Memory B cell (primary cell): ENCODE results near the gene TPRA1.

Source experiments
- ATAC-seq: fragments of 150-1000 bp; cut with Tn5 transposase; 2 replicates; pipeline ENCODE4 v1.10.0; 2021; ENCODE audit warnings: low read depth, mild to moderate bottlenecking, moderate library complexity
- DNase-seq, 2 donors: peaks; one replicate each; pipeline ENCODE4 v3.0.0; 2022; ENCODE audit warnings: low spot score in 2 of 2
- H3K27ac Mint-ChIP-seq: one replicate; pipeline ENCODE4 v1.8.0; 2022; ENCODE audit warnings: mild to moderate bottlenecking, moderate library complexity, mixed read lengths
- H3K27me3 Mint-ChIP-seq: one replicate; pipeline ENCODE4 v1.8.0; 2022; ENCODE audit warnings: mixed read lengths
- H3K36me3 Mint-ChIP-seq: one replicate; pipeline ENCODE4 v1.8.0; 2022; ENCODE audit warnings: mild to moderate bottlenecking, mixed read lengths
- H3K4me1 Mint-ChIP-seq: one replicate; pipeline ENCODE4 v1.8.0; 2022; ENCODE audit warnings: mixed read lengths
- H3K4me3 Mint-ChIP-seq: one replicate; pipeline ENCODE4 v1.8.0; 2022; ENCODE audit warnings: mild to moderate bottlenecking, moderate library complexity, mixed read lengths
- H3K9me3 Mint-ChIP-seq: one replicate; pipeline ENCODE4 v1.8.0; 2022; ENCODE audit warnings: mixed read lengths

The TPRA1 gene

GRCh38 chr3:127590593-127591465 is at the start of gene TPRA1:
TPRA1 (minus strand) TSS chr3:127590733; CDS start chr3:127580146, 10,587 bp downstream.
- no peaks in the 10 kb centered on the region for H3K9me3 Mint-ChIP-seq
- no peaks in the 10 kb centered on the region for H3K27me3 Mint-ChIP-seq
- H3K4me3 Mint-ChIP-seq = peak within 1 kb of the TSS; percentile 93
- peak; percentile 67 to 70 for DNase-seq
- peak; percentile 80 for ATAC-seq
- peaks cover 21% of the 10 kb centered on the region for H3K4me1 Mint-ChIP-seq
- no peaks in the 10 kb centered on the region for H3K36me3 Mint-ChIP-seq
- peak within 1 kb of the TSS; percentile 76 for H3K27ac Mint-ChIP-seq

GRCh38 chr3:127640042-127640355 is 49.5 kb upstream of the TPRA1 start:
- Mint-ChIP-seq H3K27ac (no peak overlapping the region), H3K9me3 (no peaks in the 10 kb centered on the region)
- ATAC-seq = no peak

GRCh38 chr3:127639173-127640041 is 48.9 kb upstream of the TPRA1 start:
- Mint-ChIP-seq H3K9me3 (no peaks in the 10 kb centered on the region), H3K27ac (no peak overlapping the region), H3K27me3 (peaks cover 3% of the 10 kb centered on the region), H3K4me3 (no peak overlapping the region), H3K4me1 (peaks cover 3% of the 10 kb centered on the region), H3K36me3 (no peaks in the 10 kb centered on the region)
- no peak for ATAC-seq
- no peak for DNase-seq

More at GRCh38 chr3:127640042-127640355, 49.5 kb upstream of the TPRA1 start:
- Mint-ChIP-seq H3K4me1 (peaks cover 5% of the 10 kb centered on the region), H3K27me3 (peaks cover under 1% of the 10 kb centered on the region), H3K36me3 (no peaks in the 10 kb centered on the region), H3K4me3 (no peak overlapping the region)
- no peak for DNase-seq

GRCh38 chr3:127637971-127638370 is 47.4 kb upstream of the TPRA1 start:
- Mint-ChIP-seq H3K9me3 (no peaks in the 10 kb centered on the region), H3K36me3 (no peaks in the 10 kb centered on the region), H3K4me3 (no peak overlapping the region), H3K4me1 (peaks cover 2% of the 10 kb centered on the region), H3K27ac (no peak overlapping the region), H3K27me3 (peaks cover 5% of the 10 kb centered on the region)
- no peak for ATAC-seq
- DNase-seq = no peak

- no peak for ATAC-seq
- Mint-ChIP-seq H3K27me3 (peaks cover 5% of the 10 kb centered on the region), H3K4me3 (no peak overlapping the region), H3K36me3 (no peaks in the 10 kb centered on the region), H3K4me1 (peaks cover 2% of the 10 kb centered on the region), H3K27ac (no peak overlapping the region), H3K9me3 (no peaks in the 10 kb centered on the region)
- DNase-seq = no peak
Observed at GRCh38 chr3:127637546-127637945, 47.0 kb upstream of the TPRA1 start.

- no peak for DNase-seq
- Mint-ChIP-seq H3K9me3 (no peaks in the 10 kb centered on the region), H3K4me3 (no peak overlapping the region), H3K36me3 (peaks cover 1% of the 10 kb centered on the region), H3K27ac (no peak overlapping the region), H3K27me3 (peaks cover 13% of the 10 kb centered on the region), H3K4me1 (peaks cover 13% of the 10 kb centered on the region)
- no peak for ATAC-seq
Observed at GRCh38 chr3:127634653-127635052, 44.1 kb upstream of the TPRA1 start.

- H3K4me1 Mint-ChIP-seq = peaks cover 16% of the 10 kb centered on the region
- H3K9me3 Mint-ChIP-seq = no peaks in the 10 kb centered on the region
- H3K4me3 Mint-ChIP-seq = no peak overlapping the region
- H3K27me3 Mint-ChIP-seq = peaks cover 13% of the 10 kb centered on the region
- ATAC-seq (no peak), DNase-seq (no peak)
- H3K27ac Mint-ChIP-seq = no peak overlapping the region
- peaks cover 1% of the 10 kb centered on the region for H3K36me3 Mint-ChIP-seq
Observed at GRCh38 chr3:127632035-127632820, 41.7 kb upstream of the TPRA1 start.

- Mint-ChIP-seq H3K4me3 (no peak overlapping the region), H3K27me3 (peaks cover 13% of the 10 kb centered on the region), H3K9me3 (no peaks in the 10 kb centered on the region), H3K36me3 (peaks cover 1% of the 10 kb centered on the region), H3K4me1 (peaks cover 21% of the 10 kb centered on the region), H3K27ac (no peak overlapping the region)
- no peak for ATAC-seq
- no peak for DNase-seq
Observed at GRCh38 chr3:127630811-127631714, 40.5 kb upstream of the TPRA1 start.

GRCh38 chr3:127629467-127630403 is 39.2 kb upstream of the TPRA1 start:
- peak overlapping the region; percentile 58 for H3K27ac Mint-ChIP-seq
- ATAC-seq (peak; percentile 78), DNase-seq (peak; percentile 28 to 45)
- H3K4me3 Mint-ChIP-seq = peak overlapping the region; percentile 80
- no peaks in the 10 kb centered on the region for H3K9me3 Mint-ChIP-seq
- H3K36me3 Mint-ChIP-seq = peaks cover 1% of the 10 kb centered on the region
- peaks cover 21% of the 10 kb centered on the region for H3K4me1 Mint-ChIP-seq
- H3K27me3 Mint-ChIP-seq = peaks cover 10% of the 10 kb centered on the region

GRCh38 chr3:127628788-127629466 is 38.4 kb upstream of the TPRA1 start, which contains the start of gene PODXL2:
PODXL2 (plus strand) TSS chr3:127629185; CDS start chr3:127629220, 35 bp downstream.
- peaks cover 1% of the 10 kb centered on the region for H3K36me3 Mint-ChIP-seq
- peak within 1 kb of the TSS; percentile 58 for H3K27ac Mint-ChIP-seq
- H3K27me3 Mint-ChIP-seq = peaks cover 10% of the 10 kb centered on the region
- ATAC-seq (peak; percentile 55), DNase-seq (peak; percentile 26 to 32)
- H3K4me3 Mint-ChIP-seq = peak within 1 kb of the TSS; percentile 80
- H3K9me3 Mint-ChIP-seq = no peaks in the 10 kb centered on the region
- peaks cover 21% of the 10 kb centered on the region for H3K4me1 Mint-ChIP-seq

GRCh38 chr3:127628426-127628787 is 37.9 kb upstream of the TPRA1 start:
- Mint-ChIP-seq H3K4me3 (peak overlapping the region; percentile 76), H3K36me3 (peaks cover 1% of the 10 kb centered on the region), H3K27ac (no peak overlapping the region), H3K4me1 (peaks cover 21% of the 10 kb centered on the region), H3K9me3 (no peaks in the 10 kb centered on the region), H3K27me3 (peaks cover 8% of the 10 kb centered on the region)
- ATAC-seq (no peak), DNase-seq (no peak)

- Mint-ChIP-seq H3K27ac (no peak overlapping the region), H3K27me3 (peaks cover 5% of the 10 kb centered on the region), H3K4me3 (no peak overlapping the region), H3K9me3 (no peaks in the 10 kb centered on the region), H3K4me1 (peaks cover 18% of the 10 kb centered on the region), H3K36me3 (peaks cover 7% of the 10 kb centered on the region)
- no peak for DNase-seq
- no peak for ATAC-seq
Observed at GRCh38 chr3:127625821-127626220, 35.3 kb upstream of the TPRA1 start.
